Astrocyte (in vitro differentiated cells and primary cell): Measurements from ENCODE around the gene TMEM165. TPM values are rescaled to one million over a fixed set of nuclear protein-coding genes. Genes with fewer than 3 reads are reported as not detected.

Source experiments
- DNase-seq: peaks from one replicate; pipeline ENCODE4 v3.0.0-alpha.2; 2010; ENCODE audit warnings: low read depth
- FAIRE-seq: peaks from 2 replicates; lab custom pipeline; 2011; peaks lifted over from hg19 to GRCh38; lab: Jason Lieb, UNC
- H2AFZ ChIP-seq: 2 replicates; pipeline ENCODE4 v1.6.0; 2012; ENCODE audit warnings: low read depth, low read length, inconsistent platforms
- H3K27ac ChIP-seq: 2 replicates; pipeline ENCODE4 v1.5.1; 2011; ENCODE audit warnings: low read depth, low read length, inconsistent platforms
- H3K27me3 ChIP-seq: 2 replicates; pipeline ENCODE4 v1.6.0; 2011; ENCODE audit warnings: low read length, inconsistent platforms; ENCODE audit not compliant: insufficient read depth
- H3K36me3 ChIP-seq: 2 replicates; pipeline ENCODE4 v1.5.1; 2011; ENCODE audit warnings: low read length, inconsistent platforms; ENCODE audit not compliant: insufficient read depth
- H3K4me1 ChIP-seq: 2 replicates; pipeline ENCODE4 v1.5.1; 2011; ENCODE audit warnings: low read length, inconsistent platforms; ENCODE audit not compliant: insufficient read depth
- H3K4me2 ChIP-seq: 2 replicates; pipeline ENCODE4 v1.6.0; 2012; ENCODE audit warnings: low read length, inconsistent platforms
- H3K4me3 ChIP-seq: 2 replicates; pipeline ENCODE4 v1.5.1; 2011; ENCODE audit warnings: low read depth, mild to moderate bottlenecking, low read length, inconsistent platforms; ENCODE audit not compliant: insufficient read depth
- H3K79me2 ChIP-seq: 2 replicates; pipeline ENCODE4 v1.6.0; 2012; ENCODE audit warnings: mild to moderate bottlenecking, low read length, inconsistent platforms; ENCODE audit not compliant: insufficient read depth
- H3K9ac ChIP-seq: 2 replicates; pipeline ENCODE4 v1.6.0; 2012; ENCODE audit warnings: mild to moderate bottlenecking, low read length, inconsistent platforms
- H3K9me3 ChIP-seq: 2 replicates; pipeline ENCODE4 v1.5.1; 2012; ENCODE audit warnings: low read depth, mild to moderate bottlenecking, low read length, inconsistent platforms; ENCODE audit not compliant: insufficient read depth
- H4K20me1 ChIP-seq: 2 replicates; pipeline ENCODE4 v1.6.0; 2012; ENCODE audit warnings: low read length, inconsistent platforms; ENCODE audit not compliant: insufficient read depth
- H3K27ac Mint-ChIP-seq: one replicate; pipeline ENCODE4 v1.8.0; 2021; ENCODE audit warnings: mild to moderate bottlenecking, mixed read lengths; ENCODE audit not compliant: unreplicated experiment
- H3K27me3 Mint-ChIP-seq: one replicate; pipeline ENCODE4 v1.8.0; 2021; ENCODE audit warnings: low read depth, mixed read lengths; ENCODE audit not compliant: unreplicated experiment
- H3K36me3 Mint-ChIP-seq: one replicate; pipeline ENCODE4 v1.8.0; 2021; ENCODE audit warnings: low read depth, mixed read lengths; ENCODE audit not compliant: unreplicated experiment
- H3K4me1 Mint-ChIP-seq: one replicate; pipeline ENCODE4 v1.8.0; 2021; ENCODE audit warnings: low read depth, mixed read lengths; ENCODE audit not compliant: unreplicated experiment
- H3K4me3 Mint-ChIP-seq: one replicate; pipeline ENCODE4 v1.8.0; 2021; ENCODE audit warnings: mild to moderate bottlenecking, moderate library complexity, mixed read lengths; ENCODE audit not compliant: unreplicated experiment
- H3K9me3 Mint-ChIP-seq: one replicate; pipeline ENCODE4 v1.8.0; 2021; ENCODE audit warnings: mild to moderate bottlenecking, mixed read lengths; ENCODE audit not compliant: unreplicated experiment
- CTCF ChIP-seq: IDR thresholded peaks from 2 replicates; pipeline ENCODE4 v1.5.1; 2011; ENCODE audit warnings: low read depth, mild to moderate bottlenecking, inconsistent platforms, low read length, moderate library complexity; ENCODE audit not compliant: insufficient read depth
- EZH2 ChIP-seq: IDR thresholded peaks from 2 replicates; pipeline ENCODE4 v1.6.1; 2012; ENCODE audit warnings: mild to moderate bottlenecking, low read length, inconsistent platforms; ENCODE audit not compliant: insufficient read depth
- total RNA-seq: library from RNA; stranded (reverse); gene quantifications from 2 replicates; pipeline ENCODE4 v1.2.1, GENCODE V29; 2021

Gene TMEM165
- total RNA-seq, 1 donor from 2014 or later, result 130 TPM

- Mint-ChIP-seq H3K4me1 (peaks cover 37% of the 10 kb centered on the region), H3K27me3 (no peaks in the 10 kb centered on the region), H3K27ac (no peak overlapping the region), H3K4me3 (no peak overlapping the region), H3K36me3 (peaks cover 9% of the 10 kb centered on the region), H3K9me3 (no peaks in the 10 kb centered on the region)
- TF ChIP-seq EZH2, result no peak
- no peak for TF ChIP-seq CTCF
- Histone ChIP-seq H3K4me1 (peaks cover 14% of the 10 kb centered on the region), H4K20me1 (peaks cover 83% of the 10 kb centered on the region), H2AFZ (no peak overlapping the region), H3K27me3 (no peaks in the 10 kb centered on the region), H3K27ac (no peak overlapping the region), H3K9ac (no peak overlapping the region), H3K9me3 (no peaks in the 10 kb centered on the region), H3K4me3 (no peak overlapping the region), H3K36me3 (peaks cover 35% of the 10 kb centered on the region), H3K4me2 (no peak overlapping the region), H3K79me2 (peaks cover 99% of the 10 kb centered on the region)
- FAIRE-seq, result no peak
- no peak for DNase-seq
These were observed 14.7 kb downstream of the TMEM165 start for GRCh38 chr4:55410431-55410830.

- Mint-ChIP-seq H3K27ac (peak overlapping the region; percentile 13), H3K36me3 (peaks cover 3% of the 10 kb centered on the region), H3K27me3 (no peaks in the 10 kb centered on the region), H3K4me3 (no peak overlapping the region), H3K9me3 (no peaks in the 10 kb centered on the region), H3K4me1 (peaks cover 31% of the 10 kb centered on the region)
- DNase-seq, result peak; percentile 44
- Histone ChIP-seq H3K27me3 (no peaks in the 10 kb centered on the region), H3K9me3 (no peaks in the 10 kb centered on the region), H2AFZ (no peak overlapping the region), H4K20me1 (peaks cover 81% of the 10 kb centered on the region), H3K4me3 (no peak overlapping the region), H3K9ac (no peak overlapping the region), H3K36me3 (peaks cover 30% of the 10 kb centered on the region), H3K4me2 (no peak overlapping the region), H3K27ac (peak overlapping the region; percentile 1), H3K4me1 (peaks cover 11% of the 10 kb centered on the region), H3K79me2 (peaks cover 99% of the 10 kb centered on the region)
- no peak for FAIRE-seq
- TF ChIP-seq EZH2 (no peak), CTCF (no peak)
These were observed 15.9 kb downstream of the TMEM165 start for GRCh38 chr4:55411621-55412020.

- peaks cover 64% of the 10 kb centered on the region for H4K20me1 ChIP-seq
These were observed 20.4 kb downstream of the TMEM165 start for GRCh38 chr4:55416176-55416575.

More at GRCh38 chr4:55416176-55416575, 20.4 kb downstream of the TMEM165 start:
- DNase-seq (no peak), FAIRE-seq (no peak)
- Histone ChIP-seq H3K4me3 (no peak overlapping the region), H3K4me1 (no peaks in the 10 kb centered on the region), H3K9me3 (no peaks in the 10 kb centered on the region), H2AFZ (no peak overlapping the region), H3K27ac (no peak overlapping the region), H3K79me2 (peaks cover 92% of the 10 kb centered on the region), H3K27me3 (no peaks in the 10 kb centered on the region), H3K36me3 (peaks cover 50% of the 10 kb centered on the region), H3K4me2 (no peak overlapping the region), H3K9ac (no peak overlapping the region)
- TF ChIP-seq CTCF (no peak), EZH2 (no peak)
- Mint-ChIP-seq H3K36me3 (peaks cover 4% of the 10 kb centered on the region), H3K9me3 (no peaks in the 10 kb centered on the region), H3K4me3 (no peak overlapping the region), H3K4me1 (peaks cover 4% of the 10 kb centered on the region), H3K27ac (no peak overlapping the region), H3K27me3 (no peaks in the 10 kb centered on the region)
